ENCODE results near the gene CD99. TPM values are rescaled to one million over a fixed set of nuclear protein-coding genes. Genes with fewer than 3 reads are reported as not detected.

CD99 gene
- total and polyA plus RNA-seq, 4 donors, result 118 to 266 (median 189) TPM

GRCh38 chrX:2697741-2698299, 6.7 kb downstream of the CD99 start:
- TF ChIP-seq CTCF (IDR thresholded peaks at IDR 0.05; ENCODE audit: control extremely low read depth, extremely low read depth), result no peak
- peaks cover 0 to 6% (median 0%) of the 10 kb centered on the region in 3 donors for H3K27me3 ChIP-seq (ENCODE audit: control insufficient read depth in 3 of 3, insufficient read depth in 3 of 3, low read length in 2 of 3)
- H3K27ac ChIP-seq (ENCODE audit: low read depth in 1 of 2, low read length in 1 of 2), result peak overlapping the region in 1 of 2 donors; percentile 74
- no peak overlapping the region for H3K4me3 ChIP-seq
- H3K4me1 ChIP-seq (ENCODE audit: control insufficient read depth in 5 of 5, insufficient read depth in 5 of 5, low read length in 5 of 5), result peaks cover 1 to 67% (median 10%) of the 10 kb centered on the region in 5 donors
- WGBS, 2 donors, result 62 to 70% methylated on average over 9 of the region's 9 CpGs
- H3K9ac ChIP-seq (ENCODE audit: insufficient read depth in 1 of 2, low read length in 2 of 2), result no peak overlapping the region
- peaks cover 0 to 8% (median 2%) of the 10 kb centered on the region in 4 donors for H3K36me3 ChIP-seq (ENCODE audit: control insufficient read depth in 4 of 4, insufficient read depth in 4 of 4, low read length in 4 of 4)
- ATAC-seq (ENCODE audit: insufficient read depth, low FRiP score) (no peak), DNase-seq (no peak)
- no peaks in the 10 kb centered on the region for H3K9me3 ChIP-seq (ENCODE audit: control insufficient read depth in 4 of 4, insufficient read depth in 3 of 4, low read length in 3 of 4)

- H3K27me3 ChIP-seq (ENCODE audit: control insufficient read depth in 3 of 3, insufficient read depth in 3 of 3, low read length in 2 of 3), result peaks cover 0 to 8% (median 0%) of the 10 kb centered on the region in 3 donors
- ATAC-seq (ENCODE audit: insufficient read depth, low FRiP score) (no peak), DNase-seq (no peak)
- no peak overlapping the region for H3K4me3 ChIP-seq
- peaks cover 0 to 67% (median 6%) of the 10 kb centered on the region in 5 donors for H3K4me1 ChIP-seq (ENCODE audit: control insufficient read depth in 5 of 5, insufficient read depth in 5 of 5, low read length in 5 of 5)
- no peak overlapping the region for H3K9ac ChIP-seq (ENCODE audit: insufficient read depth in 1 of 2, low read length in 2 of 2)
- 87 to 89% methylated on average over 5 of the region's 5 CpGs for WGBS, 2 donors
- H3K36me3 ChIP-seq (ENCODE audit: control insufficient read depth in 4 of 4, insufficient read depth in 4 of 4, low read length in 4 of 4), result peaks cover 0 to 8% (median 2%) of the 10 kb centered on the region in 4 donors
- no peaks in the 10 kb centered on the region for H3K9me3 ChIP-seq (ENCODE audit: control insufficient read depth in 4 of 4, insufficient read depth in 3 of 4, low read length in 3 of 4)
- no peak for TF ChIP-seq CTCF (IDR thresholded peaks at IDR 0.05; ENCODE audit: control extremely low read depth, extremely low read depth)
- H3K27ac ChIP-seq (ENCODE audit: low read depth in 1 of 2, low read length in 1 of 2), result no peak overlapping the region
Observed at GRCh38 chrX:2698604-2699003, 7.5 kb downstream of the CD99 start.

- no peaks in the 10 kb centered on the region for H3K9me3 ChIP-seq (ENCODE audit: control insufficient read depth in 4 of 4, insufficient read depth in 3 of 4, low read length in 3 of 4)
- no peak for TF ChIP-seq CTCF (IDR thresholded peaks at IDR 0.05; ENCODE audit: control extremely low read depth, extremely low read depth)
- peaks cover 0 to 8% (median 3%) of the 10 kb centered on the region in 4 donors for H3K36me3 ChIP-seq (ENCODE audit: control insufficient read depth in 4 of 4, insufficient read depth in 4 of 4, low read length in 4 of 4)
- ATAC-seq (ENCODE audit: insufficient read depth, low FRiP score) (no peak), DNase-seq (no peak)
- peaks cover 0 to 6% (median 0%) of the 10 kb centered on the region in 3 donors for H3K27me3 ChIP-seq (ENCODE audit: control insufficient read depth in 3 of 3, insufficient read depth in 3 of 3, low read length in 2 of 3)
- WGBS, 2 donors, result 93 to 94% methylated on average over 4 of the region's 4 CpGs
- H3K4me3 ChIP-seq, result no peak overlapping the region
- H3K9ac ChIP-seq (ENCODE audit: insufficient read depth in 1 of 2, low read length in 2 of 2), result no peak overlapping the region
- peaks cover 0 to 66% (median 0%) of the 10 kb centered on the region in 5 donors for H3K4me1 ChIP-seq (ENCODE audit: control insufficient read depth in 5 of 5, insufficient read depth in 5 of 5, low read length in 5 of 5)
- H3K27ac ChIP-seq (ENCODE audit: low read depth in 1 of 2, low read length in 1 of 2), result no peak overlapping the region
Observed at GRCh38 chrX:2699959-2700358, 8.9 kb downstream of the CD99 start.

All from lung (tissue), 12 donors.